ENCODE results near the gene SIGLEC14.

DNA sequence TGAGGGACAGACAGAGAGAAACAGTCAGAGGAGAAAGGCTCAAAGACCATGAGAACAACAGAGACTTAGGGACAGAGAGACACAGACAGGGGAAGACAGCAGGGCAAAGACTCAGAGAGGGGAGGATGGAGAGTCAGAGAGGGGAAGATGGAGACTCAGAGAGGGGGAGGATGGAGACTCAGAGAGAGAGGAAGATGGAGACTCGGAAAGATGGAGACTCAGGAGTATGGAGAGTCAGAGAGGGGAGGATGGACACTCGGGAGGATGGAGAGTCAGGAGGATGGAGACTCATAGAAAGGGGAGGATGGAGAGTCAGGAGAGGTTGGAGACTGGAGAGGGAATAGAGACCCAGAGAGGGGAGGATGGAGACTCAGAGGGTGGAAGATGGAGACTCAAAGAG lies 47.2 kb upstream of the SIGLEC14 start:
- TF ChIP-seq, protein P1, sequence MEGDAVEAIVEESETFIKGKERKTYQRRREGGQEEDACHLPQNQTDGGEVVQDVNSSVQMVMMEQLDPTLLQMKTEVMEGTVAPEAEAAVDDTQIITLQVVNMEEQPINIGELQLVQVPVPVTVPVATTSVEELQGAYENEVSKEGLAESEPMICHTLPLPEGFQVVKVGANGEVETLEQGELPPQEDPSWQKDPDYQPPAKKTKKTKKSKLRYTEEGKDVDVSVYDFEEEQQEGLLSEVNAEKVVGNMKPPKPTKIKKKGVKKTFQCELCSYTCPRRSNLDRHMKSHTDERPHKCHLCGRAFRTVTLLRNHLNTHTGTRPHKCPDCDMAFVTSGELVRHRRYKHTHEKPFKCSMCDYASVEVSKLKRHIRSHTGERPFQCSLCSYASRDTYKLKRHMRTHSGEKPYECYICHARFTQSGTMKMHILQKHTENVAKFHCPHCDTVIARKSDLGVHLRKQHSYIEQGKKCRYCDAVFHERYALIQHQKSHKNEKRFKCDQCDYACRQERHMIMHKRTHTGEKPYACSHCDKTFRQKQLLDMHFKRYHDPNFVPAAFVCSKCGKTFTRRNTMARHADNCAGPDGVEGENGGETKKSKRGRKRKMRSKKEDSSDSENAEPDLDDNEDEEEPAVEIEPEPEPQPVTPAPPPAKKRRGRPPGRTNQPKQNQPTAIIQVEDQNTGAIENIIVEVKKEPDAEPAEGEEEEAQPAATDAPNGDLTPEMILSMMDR (conservative IDR thresholded peaks at IDR 0.05): no peak
- no peak for TF ChIP-seq EZH2 (IDR thresholded peaks at IDR 0.05; ENCODE audit: low read depth)

Data from PC-9 (cell line).